ENCODE data around the gene ARHGAP25. TPM values are rescaled to one million over a fixed set of nuclear protein-coding genes. Genes with fewer than 3 reads are reported as not detected.
A peak's percentile ranks its signal among the peaks of the same experiment; 100 is the strongest.

Gene ARHGAP25
- total and polyA plus RNA-seq, 12 donors: 2.6 to 17.3 (median 5.2) TPM

- DNase-seq: no peak
- intact Hi-C loops (cut with DNase I): no loop called here
- TF ChIP-seq, protein P1, sequence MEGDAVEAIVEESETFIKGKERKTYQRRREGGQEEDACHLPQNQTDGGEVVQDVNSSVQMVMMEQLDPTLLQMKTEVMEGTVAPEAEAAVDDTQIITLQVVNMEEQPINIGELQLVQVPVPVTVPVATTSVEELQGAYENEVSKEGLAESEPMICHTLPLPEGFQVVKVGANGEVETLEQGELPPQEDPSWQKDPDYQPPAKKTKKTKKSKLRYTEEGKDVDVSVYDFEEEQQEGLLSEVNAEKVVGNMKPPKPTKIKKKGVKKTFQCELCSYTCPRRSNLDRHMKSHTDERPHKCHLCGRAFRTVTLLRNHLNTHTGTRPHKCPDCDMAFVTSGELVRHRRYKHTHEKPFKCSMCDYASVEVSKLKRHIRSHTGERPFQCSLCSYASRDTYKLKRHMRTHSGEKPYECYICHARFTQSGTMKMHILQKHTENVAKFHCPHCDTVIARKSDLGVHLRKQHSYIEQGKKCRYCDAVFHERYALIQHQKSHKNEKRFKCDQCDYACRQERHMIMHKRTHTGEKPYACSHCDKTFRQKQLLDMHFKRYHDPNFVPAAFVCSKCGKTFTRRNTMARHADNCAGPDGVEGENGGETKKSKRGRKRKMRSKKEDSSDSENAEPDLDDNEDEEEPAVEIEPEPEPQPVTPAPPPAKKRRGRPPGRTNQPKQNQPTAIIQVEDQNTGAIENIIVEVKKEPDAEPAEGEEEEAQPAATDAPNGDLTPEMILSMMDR (IDR thresholded peaks at IDR 0.05): no peak
- Histone ChIP-seq H3K4me3 (no peak overlapping the region), H3K4me1 (peaks cover 0 to 39% (median 0%) of the 10 kb centered on the region in 9 donors), H3K9me3 (no peaks in the 10 kb centered on the region), H3K27ac (peak overlapping the region in 1 of 10 donors; percentile 94), H3K27me3 (no peaks in the 10 kb centered on the region), H3K36me3 (no peaks in the 10 kb centered on the region)
- no peak for ATAC-seq
- 86 to 87% methylated on average over 4 of the region's 4 CpGs for WGBS, 2 donors
Measured at GRCh38 chr2:68733365-68733764, 1.2 kb upstream of the ARHGAP25 start.

DNA sequence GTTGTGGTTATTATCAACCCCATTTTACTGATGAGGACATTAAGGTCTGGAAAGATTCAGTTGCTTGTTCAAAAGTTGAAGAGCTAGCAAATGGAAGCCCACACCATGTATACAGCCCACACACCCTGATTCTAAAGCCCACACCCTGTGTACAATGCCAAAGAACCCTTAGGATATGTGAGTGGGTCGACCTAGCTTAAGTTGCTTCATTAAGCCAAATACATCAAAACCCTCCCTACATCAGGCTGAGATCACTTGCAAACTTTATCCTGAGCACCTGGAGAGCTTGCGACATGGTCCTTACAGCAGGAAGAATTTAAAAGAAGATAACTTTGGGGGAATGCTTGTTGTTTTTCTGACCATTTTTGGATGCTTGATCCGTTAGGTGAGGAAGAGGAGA, 435 bp upstream of the ARHGAP25 start:
- Histone ChIP-seq H3K9me3 (no peaks in the 10 kb centered on the region), H3K4me3 (peak overlapping the region in 1 of 10 donors; percentile 58), H3K4me1 (peaks cover 0 to 47% (median 0%) of the 10 kb centered on the region in 9 donors), H3K36me3 (no peaks in the 10 kb centered on the region), H3K27ac (peak overlapping the region in 3 of 10 donors; percentile 24 to 94 (median 55)), H3K27me3 (no peaks in the 10 kb centered on the region)
- intact Hi-C loops (cut with DNase I): no loop called here
- ATAC-seq (no peak), DNase-seq (no peak)
- TF ChIP-seq, protein P1 (IDR thresholded peaks at IDR 0.05): no peak
- WGBS, 2 donors: 80 to 95% methylated on average over 3 of the region's 3 CpGs

DNA sequence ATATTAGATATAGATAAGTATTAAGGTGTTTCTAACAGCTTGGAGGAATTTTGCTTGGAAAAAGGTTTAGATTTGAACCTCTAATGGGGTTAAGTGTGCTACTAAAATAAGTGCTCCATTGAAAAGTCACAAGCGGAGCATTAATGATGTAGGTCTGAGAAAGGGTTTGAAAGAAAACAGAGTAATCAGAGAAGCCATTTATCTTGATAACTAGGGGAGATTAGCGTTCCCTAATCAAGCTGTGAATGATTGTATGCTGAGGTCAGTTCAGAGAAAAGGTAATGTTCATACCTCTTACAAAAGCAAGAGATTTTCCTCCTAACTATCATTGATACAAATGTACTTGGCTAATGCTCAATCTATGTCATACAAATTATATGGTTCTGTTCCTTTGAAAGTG, 1.5 kb downstream of the ARHGAP25 start:
- intact Hi-C loops (cut with DNase I): no loop called here
- H3K4me1 ChIP-seq: peaks cover 0 to 66% (median 0%) of the 10 kb centered on the region in 9 donors
- TF ChIP-seq, protein P1 (IDR thresholded peaks at IDR 0.05): no peak
- no peaks in the 10 kb centered on the region for H3K9me3 ChIP-seq
- H3K27me3 ChIP-seq: no peaks in the 10 kb centered on the region
- ATAC-seq: no peak
- H3K36me3 ChIP-seq: no peaks in the 10 kb centered on the region
- peak overlapping the region in 5 of 10 donors; percentile 14 to 58 (median 25) for H3K4me3 ChIP-seq
- H3K27ac ChIP-seq: peak overlapping the region in 1 of 10 donors; percentile 94
- 73% methylated on average over 2 of the region's 2 CpGs for WGBS, 2 donors
- no peak for DNase-seq

- Histone ChIP-seq H3K27ac (peak overlapping the region in 2 of 10 donors; percentile 19 to 94), H3K27me3 (no peaks in the 10 kb centered on the region), H3K36me3 (no peaks in the 10 kb centered on the region), H3K4me1 (peaks cover 0 to 72% (median 0%) of the 10 kb centered on the region in 9 donors), H3K9me3 (no peaks in the 10 kb centered on the region), H3K4me3 (peak overlapping the region in 1 of 10 donors; percentile 58)
- intact Hi-C loops (cut with DNase I): no loop called here
- TF ChIP-seq, protein P1 (IDR thresholded peaks at IDR 0.05): no peak
- ATAC-seq (peak in 5 of 8 donors; percentile 32 to 60 (median 48)), DNase-seq (no peak)
- WGBS, 2 donors: 88 to 100% methylated on average over 1 of the region's 1 CpG
Measured at GRCh38 chr2:68737711-68738110, 3.1 kb downstream of the ARHGAP25 start.
